SU-DHL-6 (cell line): ENCODE data around the gene MADD.

ENCODE experiments used
- EZH2phosphoT487 ChIP-seq: fragments of 200-600 bp; sonication (generic), shearing (Covaris generic); conservative IDR thresholded peaks from 2 replicates; pipeline ENCODE4 v1.6.1; 2018; ENCODE audit warnings: mild to moderate bottlenecking, antibody characterized with exemption, low read length, moderate library complexity, mixed read lengths
- TF ChIP-seq, protein P1 (sequence below): fragments of 200-600 bp; sonication (generic); IDR thresholded peaks from one replicate; pipeline ENCODE4 v1.5.1; 2017; ENCODE audit warnings: antibody characterized with exemption, mild to moderate bottlenecking, low read length, moderate library complexity; ENCODE audit not compliant: insufficient read depth, poor library complexity, severe bottlenecking

DNA sequence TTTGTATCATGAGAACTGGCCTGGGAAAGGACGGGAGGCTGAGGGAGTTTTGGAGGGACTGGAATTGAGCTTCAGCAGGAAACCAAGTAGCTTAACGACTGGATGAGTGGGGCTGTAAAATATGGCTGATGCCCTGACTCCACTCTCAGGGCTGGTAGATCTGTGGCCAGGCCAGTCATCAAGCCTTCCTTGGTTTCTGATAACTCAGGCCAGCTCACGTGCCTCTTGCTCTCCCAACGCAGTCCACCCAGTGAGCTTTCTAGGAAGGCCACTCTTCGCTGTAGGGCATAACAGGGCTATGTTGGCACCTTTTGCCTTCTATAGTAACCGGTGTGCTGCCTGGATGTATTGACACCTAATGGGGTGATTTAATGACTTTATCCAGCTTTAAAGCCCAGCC lies 5.8 kb upstream of the MADD start:
- TF ChIP-seq, protein P1, sequence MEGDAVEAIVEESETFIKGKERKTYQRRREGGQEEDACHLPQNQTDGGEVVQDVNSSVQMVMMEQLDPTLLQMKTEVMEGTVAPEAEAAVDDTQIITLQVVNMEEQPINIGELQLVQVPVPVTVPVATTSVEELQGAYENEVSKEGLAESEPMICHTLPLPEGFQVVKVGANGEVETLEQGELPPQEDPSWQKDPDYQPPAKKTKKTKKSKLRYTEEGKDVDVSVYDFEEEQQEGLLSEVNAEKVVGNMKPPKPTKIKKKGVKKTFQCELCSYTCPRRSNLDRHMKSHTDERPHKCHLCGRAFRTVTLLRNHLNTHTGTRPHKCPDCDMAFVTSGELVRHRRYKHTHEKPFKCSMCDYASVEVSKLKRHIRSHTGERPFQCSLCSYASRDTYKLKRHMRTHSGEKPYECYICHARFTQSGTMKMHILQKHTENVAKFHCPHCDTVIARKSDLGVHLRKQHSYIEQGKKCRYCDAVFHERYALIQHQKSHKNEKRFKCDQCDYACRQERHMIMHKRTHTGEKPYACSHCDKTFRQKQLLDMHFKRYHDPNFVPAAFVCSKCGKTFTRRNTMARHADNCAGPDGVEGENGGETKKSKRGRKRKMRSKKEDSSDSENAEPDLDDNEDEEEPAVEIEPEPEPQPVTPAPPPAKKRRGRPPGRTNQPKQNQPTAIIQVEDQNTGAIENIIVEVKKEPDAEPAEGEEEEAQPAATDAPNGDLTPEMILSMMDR: no peak
- TF ChIP-seq EZH2phosphoT487: no peak
